Suprapubic skin (tissue), 4 donors: Measurements from ENCODE around the gene GFRA4. TPM values are rescaled to one million over a fixed set of nuclear protein-coding genes. Genes with fewer than 3 reads are reported as not detected.

Experiments used
- DNase-seq, 2 donors: peaks; one replicate each; pipeline ENCODE4 v3.0.0-alpha.2; 2019; ENCODE audit warnings: low spot score in 2 of 2
- H3K27ac ChIP-seq: fragments of 200-600 bp; sonication (generic); one replicate; pipeline ENCODE4 v1.5.1; 2019
- H3K27me3 ChIP-seq: fragments of 200-600 bp; sonication (generic); one replicate; pipeline ENCODE4 v1.5.1; 2019
- H3K36me3 ChIP-seq: fragments of 200-600 bp; sonication (generic); one replicate; pipeline ENCODE4 v1.5.1; 2019
- H3K4me1 ChIP-seq: fragments of 200-600 bp; sonication (generic); one replicate; pipeline ENCODE4 v1.5.1; 2019
- H3K4me3 ChIP-seq: fragments of 200-600 bp; sonication (generic); one replicate; pipeline ENCODE4 v1.5.1; 2019; ENCODE audit warnings: mild to moderate bottlenecking
- H3K9me3 ChIP-seq: fragments of 200-600 bp; sonication (generic); one replicate; pipeline ENCODE4 v1.5.1; 2019
- CTCF ChIP-seq, 2 donors: fragments of 200-600 bp in 1 of 2; fragments of 450-650 bp in 1 of 2; sonication (generic) in 1 of 2; IDR thresholded peaks; one replicate each; pipeline ENCODE4 v1.5.1; 2016 to 2019; ENCODE audit warnings: antibody characterized with exemption in 2 of 2, mild to moderate bottlenecking in 1 of 2, moderate library complexity in 1 of 2
- EP300 ChIP-seq: sonication (generic); formaldehyde crosslinking; IDR thresholded peaks from one replicate; pipeline ENCODE4 v1.6.1; 2017; ENCODE audit warnings: antibody characterized with exemption
- POLR2A ChIP-seq, 2 donors: fragments of 450-650 bp; IDR thresholded peaks; one replicate each; pipeline ENCODE4 v1.6.1; 2017; ENCODE audit warnings: antibody characterized with exemption in 2 of 2, mild to moderate bottlenecking in 2 of 2, moderate library complexity in 2 of 2
- POLR2AphosphoS5 ChIP-seq, 3 donors: sonication (generic); formaldehyde crosslinking; IDR thresholded peaks; one replicate each; pipeline ENCODE4 v1.6.1; 2017; ENCODE audit warnings: antibody characterized with exemption in 3 of 3
- WGBS: methylation state at CpG from one replicate; pipeline ENCODE4 v1.1.5; 2018; 5-methylcytosine and 5-hydroxymethylcytosine counted together
- total RNA-seq, 4 donors: library from RNA; depleted of rRNA; stranded (reverse); fragments of >200 nt; gene quantifications; one replicate each; pipeline ENCODE4 v1.1.0, GENCODE V29; 2016

Gene GFRA4
- total RNA-seq, 4 donors from 2014 or later = not detected

GRCh38 chr20:3697588-3698305 lies 34.5 kb upstream of the GFRA4 start:
- TF ChIP-seq POLR2A (IDR thresholded peaks at IDR 0.05) = no peak
- no peak for TF ChIP-seq CTCF (IDR thresholded peaks at IDR 0.05)
- no peak for TF ChIP-seq POLR2AphosphoS5 (IDR thresholded peaks at IDR 0.05)
- Histone ChIP-seq H3K4me1 (no peaks in the 10 kb centered on the region), H3K9me3 (no peaks in the 10 kb centered on the region), H3K36me3 (no peaks in the 10 kb centered on the region), H3K27ac (no peak overlapping the region), H3K4me3 (no peak overlapping the region), H3K27me3 (no peaks in the 10 kb centered on the region)
- WGBS = 93% methylated on average over 12 of the region's 18 CpGs
- no peak for DNase-seq

- WGBS = 100% methylated on average over 1 of the region's 15 CpGs
- Histone ChIP-seq H3K4me1 (no peaks in the 10 kb centered on the region), H3K27ac (no peak overlapping the region), H3K4me3 (no peak overlapping the region), H3K9me3 (no peaks in the 10 kb centered on the region), H3K36me3 (no peaks in the 10 kb centered on the region), H3K27me3 (no peaks in the 10 kb centered on the region)
- no peak for DNase-seq
- TF ChIP-seq POLR2A (IDR thresholded peaks at IDR 0.05) = no peak
- no peak for TF ChIP-seq EP300
- TF ChIP-seq CTCF (IDR thresholded peaks at IDR 0.05) = no peak
- TF ChIP-seq POLR2AphosphoS5 (IDR thresholded peaks at IDR 0.05) = no peak
Observed at GRCh38 chr20:3696745-3697587, 33.8 kb upstream of the GFRA4 start.

DNA sequence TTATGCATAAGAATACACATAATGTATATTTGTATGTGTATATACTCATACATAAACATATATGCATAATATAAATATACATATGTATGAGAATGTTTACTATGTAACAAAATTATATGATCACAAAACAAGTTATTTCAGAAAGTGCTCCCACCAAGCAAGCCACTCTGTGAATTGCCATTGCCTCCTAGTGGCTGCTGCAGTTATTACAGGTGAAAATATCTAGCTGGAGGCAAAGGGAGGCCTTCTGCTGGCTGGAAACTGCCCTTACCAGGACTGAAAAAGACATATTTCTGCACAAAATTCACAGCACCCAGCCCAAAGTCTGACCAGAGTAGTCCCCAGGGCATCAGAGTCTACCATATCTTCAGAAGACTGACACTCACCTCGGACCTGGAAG lies 33.0 kb upstream of the GFRA4 start:
- H3K4me3 ChIP-seq = no peak overlapping the region
- H3K9me3 ChIP-seq = no peaks in the 10 kb centered on the region
- no peak for TF ChIP-seq EP300
- no peak for TF ChIP-seq CTCF (IDR thresholded peaks at IDR 0.05)
- TF ChIP-seq POLR2A (IDR thresholded peaks at IDR 0.05) = no peak
- no peak for TF ChIP-seq POLR2AphosphoS5 (IDR thresholded peaks at IDR 0.05)
- no peak for DNase-seq
- no peaks in the 10 kb centered on the region for H3K27me3 ChIP-seq
- H3K27ac ChIP-seq = no peak overlapping the region
- WGBS = 100% methylated on average over 1 of the region's 1 CpG
- H3K36me3 ChIP-seq = no peaks in the 10 kb centered on the region
- no peaks in the 10 kb centered on the region for H3K4me1 ChIP-seq

DNA sequence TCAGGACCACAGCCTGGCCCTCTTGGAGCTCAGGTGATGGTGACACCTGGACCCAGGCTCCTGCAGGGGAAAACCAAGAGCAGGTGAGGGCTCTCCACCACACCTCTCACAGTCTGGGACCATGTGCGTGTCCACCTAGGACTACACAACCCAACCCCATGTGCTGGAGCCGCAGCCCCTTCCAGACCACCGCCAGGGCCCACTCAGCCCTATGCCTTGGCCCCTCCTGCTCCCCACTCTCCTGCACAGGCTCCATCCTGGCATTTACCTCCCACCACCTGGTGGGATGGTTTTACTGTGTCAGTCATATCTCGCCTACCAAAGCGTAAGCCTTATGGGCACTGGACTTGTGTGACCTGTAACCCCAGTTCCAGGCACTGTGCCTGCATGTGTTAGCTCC lies 31.7 kb upstream of the GFRA4 start:
- no peak for TF ChIP-seq EP300
- TF ChIP-seq POLR2A (IDR thresholded peaks at IDR 0.05) = no peak
- TF ChIP-seq CTCF (IDR thresholded peaks at IDR 0.05) = no peak
- no peak for TF ChIP-seq POLR2AphosphoS5 (IDR thresholded peaks at IDR 0.05)
- H3K36me3 ChIP-seq = no peaks in the 10 kb centered on the region
- no peaks in the 10 kb centered on the region for H3K4me1 ChIP-seq
- no peak overlapping the region for H3K4me3 ChIP-seq
- no peak for DNase-seq
- no peak overlapping the region for H3K27ac ChIP-seq
- 96% methylated on average over 5 of the region's 5 CpGs for WGBS
- H3K9me3 ChIP-seq = no peaks in the 10 kb centered on the region
- no peaks in the 10 kb centered on the region for H3K27me3 ChIP-seq

DNA sequence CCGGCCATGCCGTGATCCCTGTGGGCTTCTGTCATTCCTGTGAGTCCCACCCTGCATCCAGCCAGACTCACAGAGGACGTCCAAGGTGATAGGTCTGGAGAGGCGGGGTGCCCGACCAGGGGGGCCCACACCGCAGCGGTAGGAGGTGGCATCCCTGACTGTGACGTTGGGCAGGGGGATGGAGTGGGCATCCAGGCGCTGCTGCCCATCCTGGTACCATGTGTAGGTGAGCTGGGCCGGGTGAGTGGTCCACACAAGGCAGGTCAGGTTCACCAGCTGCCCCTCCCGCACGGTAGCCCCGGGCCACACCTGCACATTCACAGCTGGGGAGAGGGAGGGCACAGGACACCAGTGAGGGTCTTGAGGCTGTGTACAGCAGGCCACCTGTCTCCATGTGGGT lies 30.2 kb upstream of the GFRA4 start:
- no peaks in the 10 kb centered on the region for H3K27me3 ChIP-seq
- no peak for DNase-seq
- H3K27ac ChIP-seq = no peak overlapping the region
- 87% methylated on average over 3 of the region's 13 CpGs for WGBS
- no peaks in the 10 kb centered on the region for H3K9me3 ChIP-seq
- H3K4me1 ChIP-seq = no peaks in the 10 kb centered on the region
- TF ChIP-seq POLR2AphosphoS5 (IDR thresholded peaks at IDR 0.05) = no peak
- TF ChIP-seq CTCF (IDR thresholded peaks at IDR 0.05) = no peak
- TF ChIP-seq EP300 = no peak
- no peak for TF ChIP-seq POLR2A (IDR thresholded peaks at IDR 0.05)
- H3K4me3 ChIP-seq = no peak overlapping the region
- H3K36me3 ChIP-seq = no peaks in the 10 kb centered on the region
